OCI-LY3 (cell line): ENCODE data around the gene UBALD2.

Experiments used
- EZH2phosphoT487 ChIP-seq: fragments of 200-600 bp; shearing (Covaris generic); IDR thresholded peaks from 2 replicates; pipeline ENCODE4 v1.6.1; 2018; ENCODE audit warnings: antibody characterized with exemption, mixed run types, low read depth
- TF ChIP-seq, protein P1 (sequence below): fragments of 200-600, 300-600 bp; sonication (generic); IDR thresholded peaks from 2 replicates; pipeline ENCODE4 v1.5.1; 2014; ENCODE audit warnings: antibody characterized with exemption, low read length, low read depth

DNA sequence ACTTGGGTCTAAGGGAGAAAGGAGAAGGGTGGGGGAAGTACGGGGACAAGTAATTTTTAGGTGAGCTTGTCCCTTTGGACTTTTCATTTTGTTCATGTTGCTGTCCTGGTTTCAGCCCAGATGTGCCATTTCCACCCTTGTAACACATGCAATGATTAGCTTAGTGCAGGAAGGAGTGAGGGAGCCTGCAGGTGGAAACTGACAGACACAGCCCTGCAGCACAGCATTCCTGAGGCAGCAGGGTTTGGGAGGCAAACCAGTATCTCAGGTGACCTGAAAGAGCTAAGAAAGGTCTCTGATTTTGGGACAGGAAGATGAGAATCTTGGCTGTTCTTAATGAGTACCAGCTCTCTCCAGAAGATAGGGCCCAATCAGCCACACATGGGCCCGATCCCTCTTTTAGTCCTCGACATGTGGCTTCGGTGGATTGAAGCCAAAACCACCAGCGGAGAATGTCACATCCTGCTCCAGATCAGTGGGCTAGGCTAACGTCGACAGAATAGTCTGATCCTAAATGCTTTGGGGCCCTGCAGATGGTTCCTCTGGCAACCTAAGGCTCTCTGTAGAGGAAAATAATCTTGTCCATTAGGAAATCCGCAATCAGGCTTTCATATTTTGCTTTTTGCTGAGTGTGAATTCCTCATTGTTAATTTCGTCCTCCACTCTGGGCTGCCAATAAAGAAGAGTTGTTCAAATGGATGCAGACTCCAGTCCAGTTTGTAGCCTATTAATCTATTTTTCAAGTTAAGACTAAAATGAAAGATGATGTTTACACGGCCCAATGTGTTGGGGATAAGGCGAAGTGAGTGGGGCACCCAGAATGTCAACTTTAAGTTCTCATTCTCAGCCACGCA lies 21.1 kb upstream of the UBALD2 start:
- TF ChIP-seq, protein P1, sequence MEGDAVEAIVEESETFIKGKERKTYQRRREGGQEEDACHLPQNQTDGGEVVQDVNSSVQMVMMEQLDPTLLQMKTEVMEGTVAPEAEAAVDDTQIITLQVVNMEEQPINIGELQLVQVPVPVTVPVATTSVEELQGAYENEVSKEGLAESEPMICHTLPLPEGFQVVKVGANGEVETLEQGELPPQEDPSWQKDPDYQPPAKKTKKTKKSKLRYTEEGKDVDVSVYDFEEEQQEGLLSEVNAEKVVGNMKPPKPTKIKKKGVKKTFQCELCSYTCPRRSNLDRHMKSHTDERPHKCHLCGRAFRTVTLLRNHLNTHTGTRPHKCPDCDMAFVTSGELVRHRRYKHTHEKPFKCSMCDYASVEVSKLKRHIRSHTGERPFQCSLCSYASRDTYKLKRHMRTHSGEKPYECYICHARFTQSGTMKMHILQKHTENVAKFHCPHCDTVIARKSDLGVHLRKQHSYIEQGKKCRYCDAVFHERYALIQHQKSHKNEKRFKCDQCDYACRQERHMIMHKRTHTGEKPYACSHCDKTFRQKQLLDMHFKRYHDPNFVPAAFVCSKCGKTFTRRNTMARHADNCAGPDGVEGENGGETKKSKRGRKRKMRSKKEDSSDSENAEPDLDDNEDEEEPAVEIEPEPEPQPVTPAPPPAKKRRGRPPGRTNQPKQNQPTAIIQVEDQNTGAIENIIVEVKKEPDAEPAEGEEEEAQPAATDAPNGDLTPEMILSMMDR, result no peak
- no peak for TF ChIP-seq EZH2phosphoT487
